ENCODE data around the gene TOGARAM2. TPM values are rescaled to one million over a fixed set of nuclear protein-coding genes. Genes with fewer than 3 reads are reported as not detected.

TOGARAM2 gene
- total RNA-seq, 2 experiments from 2014 or later = 10.0 to 10.5 TPM

DNA sequence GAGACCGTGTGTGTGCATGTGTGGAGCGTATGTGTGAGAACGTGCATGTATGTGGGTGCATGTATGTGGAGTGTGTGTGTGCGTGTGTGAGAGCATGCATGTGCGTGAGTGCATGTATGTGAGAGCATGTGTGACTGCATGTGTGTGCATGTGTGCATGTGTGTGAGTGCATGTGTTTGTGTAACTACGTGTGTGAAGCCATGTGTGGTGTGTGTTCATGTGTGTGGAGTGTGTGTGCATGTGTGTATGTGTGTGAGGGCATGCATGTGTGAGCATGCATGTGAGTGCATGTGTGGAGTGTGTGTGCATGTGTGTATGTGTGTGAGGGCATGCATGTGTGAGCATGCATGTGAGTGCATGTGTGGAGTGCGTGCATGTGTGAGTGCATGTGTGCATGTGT is 24.2 kb downstream of the TOGARAM2 start:
- DNase-seq (no peak), ATAC-seq (no peak)
- Mint-ChIP-seq H3K27me3 (ENCODE audit: low read depth) (no peaks in the 10 kb centered on the region), H3K27ac (no peak overlapping the region), H3K4me1 (ENCODE audit: low read depth) (peaks cover 38% of the 10 kb centered on the region), H3K9me3 (ENCODE audit: insufficient read depth) (no peaks in the 10 kb centered on the region), H3K36me3 (ENCODE audit: low read depth) (no peaks in the 10 kb centered on the region), H3K4me3 (no peak overlapping the region)
- ChIA-PET CTCF (no interaction called here), POLR2A (no interaction called here)

DNA sequence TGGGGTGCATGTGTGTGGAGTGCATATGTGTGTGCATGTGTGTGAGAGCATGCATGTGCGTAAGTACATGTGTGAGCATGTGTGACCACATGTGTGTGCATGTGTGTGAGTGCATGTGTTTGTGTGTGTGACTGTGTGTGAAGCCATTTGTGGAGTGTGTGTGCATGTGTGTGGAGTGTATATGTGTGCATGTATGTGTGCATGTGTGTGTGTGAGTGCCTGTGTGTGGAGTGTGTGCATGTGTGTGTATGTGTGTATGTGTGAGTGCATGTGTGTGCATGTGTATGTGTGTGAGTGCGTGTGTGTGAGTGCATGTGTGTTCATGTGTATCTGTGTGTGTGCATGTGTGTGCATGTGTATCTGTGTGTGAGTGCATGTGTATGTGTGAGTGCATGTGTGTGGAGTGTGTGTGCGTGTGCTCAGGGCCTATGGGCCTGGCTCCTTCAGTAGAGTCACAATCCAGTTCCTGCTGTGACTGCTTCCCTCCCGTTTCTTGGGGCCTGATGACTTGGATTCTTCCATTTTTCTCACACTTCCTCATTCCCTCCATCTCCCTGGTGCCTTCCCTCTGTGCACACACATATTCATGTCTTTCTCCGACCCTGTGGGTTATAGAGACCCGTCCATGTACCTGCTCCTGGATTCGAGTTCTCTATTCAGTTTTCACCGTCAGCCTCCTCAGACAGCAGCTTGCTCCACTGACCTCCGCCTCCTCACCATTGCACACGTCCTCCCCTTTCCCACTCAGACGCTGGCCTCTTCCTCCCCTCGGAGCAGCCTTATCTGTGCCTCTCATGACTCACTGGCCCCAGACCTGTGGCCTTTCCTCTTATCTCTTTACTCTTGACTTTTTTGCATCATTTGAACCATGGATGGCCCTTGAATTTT is 25.2 kb downstream of the TOGARAM2 start:
- CTCF ChIA-PET = no interaction called here
- Mint-ChIP-seq H3K27me3 (ENCODE audit: low read depth) (no peaks in the 10 kb centered on the region), H3K9me3 (ENCODE audit: insufficient read depth) (no peaks in the 10 kb centered on the region), H3K4me1 (ENCODE audit: low read depth) (peaks cover 40% of the 10 kb centered on the region), H3K36me3 (ENCODE audit: low read depth) (no peaks in the 10 kb centered on the region), H3K4me3 (no peak overlapping the region), H3K27ac (no peak overlapping the region)
- no peak for ATAC-seq
- no peak for DNase-seq
- POLR2A ChIA-PET = no interaction called here

- ChIA-PET CTCF (no interaction called here), POLR2A (no interaction called here)
- no peaks in the 10 kb centered on the region for H3K27me3 Mint-ChIP-seq (ENCODE audit: low read depth)
- H3K27ac Mint-ChIP-seq = no peak overlapping the region
- peaks cover 40% of the 10 kb centered on the region for H3K4me1 Mint-ChIP-seq (ENCODE audit: low read depth)
- no peaks in the 10 kb centered on the region for H3K9me3 Mint-ChIP-seq (ENCODE audit: insufficient read depth)
- no peak for DNase-seq
- no peak overlapping the region for H3K4me3 Mint-ChIP-seq
- no peaks in the 10 kb centered on the region for H3K36me3 Mint-ChIP-seq (ENCODE audit: low read depth)
- ATAC-seq = no peak
Measured at GRCh38 chr2:29006980-29007301, 25.8 kb downstream of the TOGARAM2 start.

DNA sequence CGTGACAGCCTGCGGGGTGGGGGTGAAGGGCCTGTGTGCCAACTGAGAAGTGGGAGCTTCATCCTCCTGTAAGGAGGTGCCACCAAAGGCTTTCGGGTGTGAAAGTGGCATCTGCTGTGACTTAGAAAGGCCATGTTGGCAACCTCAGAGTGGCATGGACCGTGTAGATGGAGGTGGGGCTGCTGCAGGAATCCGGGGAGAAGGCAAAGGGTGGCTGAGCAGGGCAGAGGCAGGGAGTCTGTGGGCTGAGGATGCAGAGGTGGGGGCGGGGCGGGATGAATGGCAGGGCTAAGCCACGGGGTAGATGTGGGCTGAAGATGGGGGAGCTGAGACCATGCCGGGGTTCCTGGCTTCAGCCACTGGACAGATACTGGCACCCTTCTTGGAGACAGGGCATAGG is 28.2 kb downstream of the TOGARAM2 start:
- H3K4me3 Mint-ChIP-seq = peak overlapping the region; percentile 87
- no peak for ATAC-seq
- peaks cover 57% of the 10 kb centered on the region for H3K4me1 Mint-ChIP-seq (ENCODE audit: low read depth)
- DNase-seq = peak; percentile 30
- H3K27ac Mint-ChIP-seq = peak overlapping the region; percentile 95
- CTCF ChIA-PET = interaction anchor here (3.4 to 5.0 kb wide), 2 partner anchors 8 to 50 kb away, joined by 18 to 25 read pairs; no protein-coding TSS in a partner anchor
- no peaks in the 10 kb centered on the region for H3K9me3 Mint-ChIP-seq (ENCODE audit: insufficient read depth)
- H3K36me3 Mint-ChIP-seq (ENCODE audit: low read depth) = no peaks in the 10 kb centered on the region
- H3K27me3 Mint-ChIP-seq (ENCODE audit: low read depth) = no peaks in the 10 kb centered on the region
- POLR2A ChIA-PET = interaction anchor here (1.4 kb wide), 1 partner anchor 16 kb away, joined by 4 read pairs; no protein-coding TSS in a partner anchor

DNA sequence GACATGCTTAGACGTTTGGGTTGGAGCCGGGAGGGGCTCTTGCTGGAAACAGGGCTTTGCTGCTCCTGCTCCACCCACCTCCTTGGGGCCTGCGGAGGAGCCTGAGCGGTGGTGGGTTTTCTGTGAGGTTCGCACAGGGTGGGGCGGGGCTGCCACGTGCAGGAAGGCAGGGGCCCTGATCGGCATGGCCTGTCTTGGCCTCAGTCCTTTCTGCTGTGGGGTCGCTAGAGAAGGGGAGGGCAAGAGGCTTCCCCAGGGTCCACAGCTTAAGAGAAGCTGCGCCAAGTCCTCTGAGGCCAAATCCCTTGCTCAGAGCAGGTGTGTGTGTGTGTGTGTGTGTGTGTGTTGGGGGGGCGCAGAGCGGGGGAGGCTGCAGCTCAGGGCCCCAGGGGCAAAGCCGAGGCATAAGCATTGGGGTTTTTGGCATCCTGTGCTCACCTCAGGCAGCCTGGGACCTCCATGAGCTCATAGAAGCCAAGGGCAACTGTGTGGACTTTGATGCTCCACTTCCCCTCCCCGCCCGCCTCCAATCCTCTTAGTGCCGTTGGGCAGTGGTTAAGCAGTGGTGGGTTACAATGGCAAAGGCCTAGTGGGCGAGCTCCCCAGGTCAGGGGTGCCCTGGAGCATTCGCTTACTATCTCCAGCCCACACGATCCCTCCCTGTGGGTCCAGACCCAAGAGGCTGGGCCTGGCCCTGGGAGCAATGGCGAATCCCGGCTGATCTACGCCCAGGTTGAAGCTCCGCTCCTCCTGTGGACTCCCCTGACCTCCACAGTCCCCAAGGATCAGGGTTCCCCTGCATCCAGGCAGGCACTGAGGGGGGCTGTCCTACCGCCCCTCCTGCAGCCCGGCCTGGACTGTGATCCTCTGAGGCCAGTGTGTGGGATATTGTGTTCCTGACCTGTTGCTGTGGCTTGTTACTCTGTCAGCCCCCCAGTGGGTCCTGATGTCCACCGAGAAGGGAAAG is 28.9 kb downstream of the TOGARAM2 start:
- Mint-ChIP-seq H3K4me1 (ENCODE audit: low read depth) (peaks cover 63% of the 10 kb centered on the region), H3K4me3 (peak overlapping the region; percentile 87), H3K9me3 (ENCODE audit: insufficient read depth) (no peaks in the 10 kb centered on the region), H3K27me3 (ENCODE audit: low read depth) (no peaks in the 10 kb centered on the region), H3K36me3 (ENCODE audit: low read depth) (no peaks in the 10 kb centered on the region), H3K27ac (peak overlapping the region; percentile 95)
- ChIA-PET POLR2A (interaction anchor here (1.0 to 3.5 kb wide), 7 partner anchors 8 to 181 kb away, joined by 3 to 23 read pairs (median 4); partner anchors contain the start of gene TRMT61B), CTCF (interaction anchor here (0.7 to 5.0 kb wide), 6 partner anchors 9 to 59 kb away, joined by 3 to 25 read pairs (median 4); no protein-coding TSS in a partner anchor)
- peak; percentile 73 for DNase-seq
- peak; percentile 18 for ATAC-seq

- no peaks in the 10 kb centered on the region for H3K27me3 Mint-ChIP-seq (ENCODE audit: low read depth)
- H3K4me1 Mint-ChIP-seq (ENCODE audit: low read depth) = peaks cover 73% of the 10 kb centered on the region
- H3K4me3 Mint-ChIP-seq = peak overlapping the region; percentile 87
- ChIA-PET POLR2A (interaction anchor here (0.9 to 3.5 kb wide), 7 partner anchors 9 to 141 kb away, joined by 3 to 23 read pairs (median 4); partner anchors contain the start of gene TRMT61B), CTCF (interaction anchor here (1.1 to 5.0 kb wide), 6 partner anchors 10 to 107 kb away, joined by 3 to 25 read pairs (median 5); no protein-coding TSS in a partner anchor)
- DNase-seq (peak; percentile 76), ATAC-seq (no peak)
- H3K27ac Mint-ChIP-seq = peak overlapping the region; percentile 95
- no peaks in the 10 kb centered on the region for H3K9me3 Mint-ChIP-seq (ENCODE audit: insufficient read depth)
- H3K36me3 Mint-ChIP-seq (ENCODE audit: low read depth) = peaks cover 2% of the 10 kb centered on the region
Measured at GRCh38 chr2:29010946-29011345, 29.8 kb downstream of the TOGARAM2 start.

- peaks cover 79% of the 10 kb centered on the region for H3K4me1 Mint-ChIP-seq (ENCODE audit: low read depth)
- H3K27ac Mint-ChIP-seq = peak overlapping the region; percentile 95
- peak overlapping the region; percentile 87 for H3K4me3 Mint-ChIP-seq
- H3K9me3 Mint-ChIP-seq (ENCODE audit: insufficient read depth) = no peaks in the 10 kb centered on the region
- ATAC-seq (peak; percentile 16), DNase-seq (peak; percentile 85)
- H3K27me3 Mint-ChIP-seq (ENCODE audit: low read depth) = no peaks in the 10 kb centered on the region
- peaks cover 6% of the 10 kb centered on the region for H3K36me3 Mint-ChIP-seq (ENCODE audit: low read depth)
- ChIA-PET CTCF (interaction anchor here (1.1 to 5.0 kb wide), 7 partner anchors 10 to 181 kb away, joined by 3 to 25 read pairs (median 4); no protein-coding TSS in a partner anchor), POLR2A (interaction anchor here (0.9 to 3.5 kb wide), 10 partner anchors 10 to 117 kb away, joined by 3 to 23 read pairs (median 4); partner anchors contain the start of gene WDR43)
Measured at GRCh38 chr2:29011418-29012060, 30.4 kb downstream of the TOGARAM2 start.

- ChIA-PET POLR2A (interaction anchor here (1.0 to 3.5 kb wide), 6 partner anchors 11 to 117 kb away, joined by 3 to 23 read pairs (median 4); partner anchors contain the start of gene WDR43), CTCF (interaction anchor here (0.6 to 5.0 kb wide), 11 partner anchors 11 to 181 kb away, joined by 3 to 25 read pairs (median 3); partner anchors contain the start of gene WDR43)
- Mint-ChIP-seq H3K9me3 (ENCODE audit: insufficient read depth) (no peaks in the 10 kb centered on the region), H3K4me3 (peak overlapping the region; percentile 87), H3K27me3 (ENCODE audit: low read depth) (no peaks in the 10 kb centered on the region), H3K4me1 (ENCODE audit: low read depth) (peaks cover 84% of the 10 kb centered on the region), H3K36me3 (ENCODE audit: low read depth) (peaks cover 9% of the 10 kb centered on the region), H3K27ac (peak overlapping the region; percentile 95)
- ATAC-seq (no peak), DNase-seq (peak; percentile 73)
Measured at GRCh38 chr2:29012211-29012681, 31.1 kb downstream of the TOGARAM2 start.

DNA sequence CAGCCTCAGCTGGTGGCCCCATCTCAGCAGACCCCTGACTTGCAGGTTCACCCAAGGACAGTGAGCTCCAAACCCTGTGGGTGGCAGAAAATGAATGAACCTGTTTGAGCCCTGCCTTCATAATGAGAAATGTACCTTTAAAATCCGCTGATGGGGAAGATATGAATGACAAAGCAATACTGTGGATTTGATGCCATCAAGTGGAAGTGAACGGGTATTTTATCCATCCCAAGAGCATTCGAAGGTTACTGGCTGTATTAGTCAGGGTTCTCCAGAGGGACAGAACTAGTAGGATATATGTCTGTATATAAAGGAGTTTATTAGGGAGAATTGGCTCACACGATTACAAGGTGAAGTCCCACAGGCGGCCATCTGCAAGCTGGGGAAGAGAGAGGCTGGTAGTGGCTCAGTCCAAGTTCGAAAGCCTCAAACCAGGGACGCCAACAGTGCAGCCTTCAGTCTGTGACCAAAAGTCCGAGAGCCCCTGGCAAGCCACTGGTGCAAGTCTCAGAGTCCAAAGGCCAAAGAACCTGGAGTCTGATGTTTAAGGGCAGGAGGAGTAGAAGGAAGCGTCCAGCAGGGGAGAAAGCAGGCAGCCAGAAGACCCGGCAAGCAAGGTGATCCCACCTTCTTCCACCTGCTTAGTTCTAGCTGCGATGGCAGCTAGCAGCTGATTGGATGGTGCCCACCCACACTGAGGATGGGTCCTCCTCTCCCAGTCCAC is 32.1 kb downstream of the TOGARAM2 start:
- Mint-ChIP-seq H3K4me3 (peak overlapping the region; percentile 87), H3K27me3 (ENCODE audit: low read depth) (no peaks in the 10 kb centered on the region), H3K36me3 (ENCODE audit: low read depth) (peaks cover 12% of the 10 kb centered on the region), H3K4me1 (ENCODE audit: low read depth) (peaks cover 85% of the 10 kb centered on the region), H3K9me3 (ENCODE audit: insufficient read depth) (no peaks in the 10 kb centered on the region), H3K27ac (peak overlapping the region; percentile 95)
- ATAC-seq = no peak
- DNase-seq = no peak
- ChIA-PET POLR2A (interaction anchor here (0.6 to 3.5 kb wide), 4 partner anchors 12 to 118 kb away, joined by 3 to 23 read pairs (median 5); partner anchors contain the start of gene WDR43), CTCF (interaction anchor here (0.7 to 5.0 kb wide), 6 partner anchors 12 to 118 kb away, joined by 3 to 25 read pairs (median 4); partner anchors contain the start of gene WDR43)

GRCh38 chr2:29014331-29014730 is 33.2 kb downstream of the TOGARAM2 start:
- H3K36me3 Mint-ChIP-seq (ENCODE audit: low read depth) = peaks cover 17% of the 10 kb centered on the region
- peak; percentile 38 for ATAC-seq
- DNase-seq = no peak
- no peaks in the 10 kb centered on the region for H3K9me3 Mint-ChIP-seq (ENCODE audit: insufficient read depth)
- ChIA-PET CTCF (interaction anchor here (0.6 to 2.2 kb wide), 7 partner anchors 13 to 434 kb away, joined by 3 to 13 read pairs (median 5); no protein-coding TSS in a partner anchor), POLR2A (interaction anchor here (0.6 to 1.8 kb wide), 7 partner anchors 13 to 144 kb away, joined by 3 to 10 read pairs (median 4); partner anchors contain the start of genes CLIP4, TRMT61B and WDR43)
- peak overlapping the region; percentile 95 for H3K27ac Mint-ChIP-seq
- H3K4me1 Mint-ChIP-seq (ENCODE audit: low read depth) = peaks cover 79% of the 10 kb centered on the region
- peak overlapping the region; percentile 87 for H3K4me3 Mint-ChIP-seq
- no peaks in the 10 kb centered on the region for H3K27me3 Mint-ChIP-seq (ENCODE audit: low read depth)
